ENCODE measurements around the gene TSSK1B. TPM values are rescaled to one million over a fixed set of nuclear protein-coding genes. Genes with fewer than 3 reads are reported as not detected.
"Not testable (repeated sequence)": the region's sequence is repeated elsewhere in the genome, so short reads cannot be mapped to it uniquely, and the experiment has no call there.

The TSSK1B gene
- total RNA-seq, 5 donors from 2014 or later (not counting 1 experiment from before 2014, with no cell fraction given), result not detected

DNA sequence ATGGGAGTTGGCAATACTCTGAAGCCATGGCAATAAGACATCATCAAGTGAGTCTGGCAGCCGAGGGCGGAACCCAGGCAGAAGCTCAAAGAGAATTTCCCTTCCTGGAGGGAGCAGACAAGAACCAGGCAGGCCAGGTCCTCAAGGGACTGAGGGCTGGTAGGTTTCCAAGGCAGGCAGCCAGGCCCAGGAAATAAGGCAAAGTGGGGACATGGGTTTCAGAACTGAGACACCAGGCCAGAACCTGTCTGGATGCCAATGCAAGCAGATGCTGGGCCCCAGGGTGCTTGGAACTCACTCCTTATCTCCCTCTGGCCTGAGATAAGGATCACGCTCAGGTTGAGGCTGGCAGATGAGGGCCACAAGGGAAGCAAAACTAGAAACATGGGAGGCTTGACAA is 8.9 kb downstream of the TSSK1B start:
- H3K36me3 Mint-ChIP-seq, result no peaks in the 10 kb centered on the region
- ATAC-seq (replicated peaks in 1 of 4) (no peak), DNase-seq (no peak)
- no peaks in the 10 kb centered on the region for H3K36me3 ChIP-seq (ENCODE audit: control insufficient read depth in 2 of 2, extremely low read depth in 1 of 2, insufficient read depth in 1 of 2, low read length in 1 of 2)
- no peaks in the 10 kb centered on the region for H3K4me1 Mint-ChIP-seq
- no peaks in the 10 kb centered on the region for H3K4me1 ChIP-seq (ENCODE audit: control insufficient read depth in 1 of 2, extremely low read depth in 1 of 2, insufficient read depth in 2 of 2, low read length in 2 of 2)
- ChIA-PET CTCF (no interaction called here), POLR2A (no interaction called here)
- H3K27me3 Mint-ChIP-seq, result peaks cover 5 to 13% of the 10 kb centered on the region in 2 donors
- H3K9me3 ChIP-seq, result no peaks in the 10 kb centered on the region
- no peak overlapping the region for H3K27ac ChIP-seq (ENCODE audit: low read length)
- 93% methylated on average over 3 of the region's 3 CpGs for WGBS (ENCODE audit: insufficient coverage)
- H3K4me3 ChIP-seq (ENCODE audit: control insufficient read depth in 1 of 2, extremely low read depth in 1 of 2, low read length in 1 of 2), result no peak overlapping the region
- peaks cover 0 to 8% of the 10 kb centered on the region in 2 experiments for H3K27me3 ChIP-seq (replicated peaks in 1 of 2; ENCODE audit: control insufficient read depth in 2 of 2, extremely low read depth in 1 of 2, insufficient read depth in 2 of 2, low read length in 1 of 2)
- no peak overlapping the region for H3K27ac Mint-ChIP-seq
- H3K4me3 Mint-ChIP-seq, result no peak overlapping the region
- H3K9me3 Mint-ChIP-seq, result no peaks in the 10 kb centered on the region

DNA sequence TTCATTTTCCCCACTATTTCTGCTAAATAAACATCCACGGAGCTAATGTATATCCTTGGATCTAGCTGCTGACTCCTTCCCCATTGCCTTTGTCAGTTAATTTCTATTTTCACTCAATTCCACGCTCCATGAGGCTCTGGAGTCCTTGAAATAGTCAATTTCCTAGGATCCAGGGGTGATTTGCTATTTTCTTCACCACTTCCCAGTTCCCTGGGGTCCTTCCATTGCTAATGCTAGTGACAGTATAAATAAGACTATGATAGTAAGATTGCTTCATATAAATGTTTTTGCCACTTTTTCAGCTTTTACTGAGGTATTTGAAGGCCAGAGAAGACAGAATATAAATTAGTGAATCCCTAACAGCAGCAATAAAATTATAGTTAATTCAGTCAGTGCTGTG is 13.1 kb downstream of the TSSK1B start:
- no peaks in the 10 kb centered on the region for H3K36me3 Mint-ChIP-seq
- H3K27me3 Mint-ChIP-seq, result peaks cover 7 to 13% of the 10 kb centered on the region in 2 donors
- H3K4me1 Mint-ChIP-seq, result no peaks in the 10 kb centered on the region
- H3K9me3 ChIP-seq, result no peaks in the 10 kb centered on the region
- H3K27me3 ChIP-seq (replicated peaks in 1 of 2; ENCODE audit: control insufficient read depth in 2 of 2, extremely low read depth in 1 of 2, insufficient read depth in 2 of 2, low read length in 1 of 2), result peaks cover 4 to 8% of the 10 kb centered on the region in 2 experiments
- 60% methylated on average over 1 of the region's 2 CpGs for WGBS (ENCODE audit: insufficient coverage)
- H3K27ac ChIP-seq (ENCODE audit: low read length), result no peak overlapping the region
- H3K4me1 ChIP-seq (ENCODE audit: control insufficient read depth in 1 of 2, extremely low read depth in 1 of 2, insufficient read depth in 2 of 2, low read length in 2 of 2), result no peaks in the 10 kb centered on the region
- no peak overlapping the region for H3K27ac Mint-ChIP-seq
- ATAC-seq (replicated peaks in 1 of 4) (no peak), DNase-seq (no peak)
- no peaks in the 10 kb centered on the region for H3K36me3 ChIP-seq (ENCODE audit: control insufficient read depth in 2 of 2, extremely low read depth in 1 of 2, insufficient read depth in 1 of 2, low read length in 1 of 2)
- H3K4me3 Mint-ChIP-seq, result no peak overlapping the region
- H3K4me3 ChIP-seq (ENCODE audit: control insufficient read depth in 1 of 2, extremely low read depth in 1 of 2, low read length in 1 of 2), result no peak overlapping the region
- POLR2A ChIA-PET, result no interaction called here
- H3K9me3 Mint-ChIP-seq, result no peaks in the 10 kb centered on the region
- CTCF ChIA-PET, result no interaction called here

DNA sequence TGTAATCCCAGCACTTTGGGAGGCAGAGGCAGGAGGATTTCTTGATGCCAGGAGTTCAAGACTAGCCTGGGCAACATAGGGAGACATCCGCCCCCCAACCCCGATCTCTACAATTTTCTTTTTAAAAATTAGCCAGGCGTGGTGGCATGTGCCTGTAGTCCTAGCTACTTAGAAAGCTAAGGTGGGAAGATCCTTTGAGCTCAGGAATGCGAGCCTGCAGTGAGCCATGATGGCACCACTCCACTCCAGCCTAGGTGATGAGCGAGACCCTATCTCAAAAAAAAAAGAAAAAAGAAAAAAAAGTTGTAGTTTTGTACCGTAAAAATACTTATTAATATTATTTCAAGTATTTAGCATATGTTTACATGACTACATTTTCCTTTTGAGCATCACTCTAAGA is 29.3 kb downstream of the TSSK1B start:
- ATAC-seq (replicated peaks in 1 of 4), result no peak
- H3K27ac Mint-ChIP-seq, result no peak overlapping the region
- no peaks in the 10 kb centered on the region for H3K9me3 Mint-ChIP-seq
- Histone ChIP-seq H3K27ac (ENCODE audit: low read length) (no peak overlapping the region), H3K4me3 (ENCODE audit: control insufficient read depth in 1 of 2, extremely low read depth in 1 of 2, low read length in 1 of 2) (no peak overlapping the region), H3K27me3 (replicated peaks in 1 of 2; ENCODE audit: control insufficient read depth in 2 of 2, extremely low read depth in 1 of 2, insufficient read depth in 2 of 2, low read length in 1 of 2) (peaks cover 2 to 4% of the 10 kb centered on the region in 2 experiments), H3K9me3 (no peaks in the 10 kb centered on the region), H3K36me3 (ENCODE audit: control insufficient read depth in 2 of 2, extremely low read depth in 1 of 2, insufficient read depth in 1 of 2, low read length in 1 of 2) (no peaks in the 10 kb centered on the region), H3K4me1 (ENCODE audit: control insufficient read depth in 1 of 2, extremely low read depth in 1 of 2, insufficient read depth in 2 of 2, low read length in 2 of 2) (no peaks in the 10 kb centered on the region)
- H3K36me3 Mint-ChIP-seq, result no peaks in the 10 kb centered on the region
- no peak overlapping the region for H3K4me3 Mint-ChIP-seq
- CTCF ChIA-PET, result no interaction called here
- H3K27me3 Mint-ChIP-seq, result no peaks in the 10 kb centered on the region
- POLR2A ChIA-PET, result no interaction called here
- DNase-seq, result no peak
- no peaks in the 10 kb centered on the region for H3K4me1 Mint-ChIP-seq
- WGBS (ENCODE audit: insufficient coverage), result no CpG with 5 or more reads among the region's 6 CpGs

DNA sequence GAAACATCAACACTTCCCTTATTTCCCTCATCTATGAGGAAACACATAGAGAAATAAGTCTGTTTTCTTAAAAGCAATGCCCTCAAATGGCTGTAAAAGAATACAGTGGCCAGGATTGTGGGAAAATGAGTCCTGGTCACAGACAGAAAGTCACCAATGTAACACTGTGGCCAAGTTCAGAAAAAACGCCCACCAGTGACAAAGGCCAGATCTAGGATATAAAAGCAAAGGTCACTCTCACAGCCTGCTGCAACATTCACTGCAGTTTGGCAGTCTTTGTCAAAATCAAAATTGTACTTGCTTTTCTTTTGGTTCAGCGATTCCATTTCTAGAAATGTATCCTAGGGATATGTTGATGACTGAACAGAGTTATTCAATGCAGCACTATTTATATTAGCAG is 30.5 kb downstream of the TSSK1B start:
- POLR2A ChIA-PET, result no interaction called here
- CTCF ChIA-PET, result no interaction called here
- H3K36me3 Mint-ChIP-seq, result no peaks in the 10 kb centered on the region
- ATAC-seq (replicated peaks in 1 of 4), result no peak
- Histone ChIP-seq H3K4me3 (ENCODE audit: control insufficient read depth in 1 of 2, extremely low read depth in 1 of 2, low read length in 1 of 2) (no peak overlapping the region), H3K27ac (ENCODE audit: low read length) (no peak overlapping the region), H3K27me3 (replicated peaks in 1 of 2; ENCODE audit: control insufficient read depth in 2 of 2, extremely low read depth in 1 of 2, insufficient read depth in 2 of 2, low read length in 1 of 2) (peaks cover 2 to 4% of the 10 kb centered on the region in 2 experiments), H3K4me1 (ENCODE audit: control insufficient read depth in 1 of 2, extremely low read depth in 1 of 2, insufficient read depth in 2 of 2, low read length in 2 of 2) (no peaks in the 10 kb centered on the region), H3K36me3 (ENCODE audit: control insufficient read depth in 2 of 2, extremely low read depth in 1 of 2, insufficient read depth in 1 of 2, low read length in 1 of 2) (no peaks in the 10 kb centered on the region), H3K9me3 (no peaks in the 10 kb centered on the region)
- no peak overlapping the region for H3K27ac Mint-ChIP-seq
- H3K4me1 Mint-ChIP-seq, result no peaks in the 10 kb centered on the region
- H3K9me3 Mint-ChIP-seq, result no peaks in the 10 kb centered on the region
- WGBS (ENCODE audit: insufficient coverage), result no CpG with 5 or more reads among the region's 2 CpGs
- no peak overlapping the region for H3K4me3 Mint-ChIP-seq
- H3K27me3 Mint-ChIP-seq, result no peaks in the 10 kb centered on the region
- no peak for DNase-seq

DNA sequence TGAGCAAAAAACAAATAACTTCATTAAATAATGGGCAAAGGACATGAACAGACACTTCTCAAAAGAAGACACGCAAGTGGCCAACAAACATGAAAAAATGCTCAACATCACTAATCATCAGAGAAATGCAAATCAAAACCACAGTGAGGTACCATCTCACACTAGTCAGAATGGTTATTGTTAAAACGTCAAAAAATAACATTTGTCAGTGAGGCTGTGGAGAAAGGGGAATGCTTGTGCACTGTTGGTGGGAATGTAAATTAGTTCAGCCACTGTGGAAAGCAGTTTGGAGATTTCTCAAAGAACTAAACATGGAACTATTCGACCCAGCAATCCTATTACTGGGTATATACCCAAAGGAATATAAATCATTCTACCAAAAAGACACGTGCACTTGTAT is 36.8 kb downstream of the TSSK1B start:
- not testable (repeated sequence) for H3K27ac Mint-ChIP-seq; H3K4me1 ChIP-seq (ENCODE audit: control insufficient read depth in 1 of 2, extremely low read depth in 1 of 2, insufficient read depth in 2 of 2, low read length in 2 of 2); H3K27me3 Mint-ChIP-seq; H3K9me3 ChIP-seq; H3K27me3 ChIP-seq (replicated peaks in 1 of 2; ENCODE audit: control insufficient read depth in 2 of 2, extremely low read depth in 1 of 2, insufficient read depth in 2 of 2, low read length in 1 of 2); ATAC-seq (replicated peaks in 1 of 4); H3K36me3 Mint-ChIP-seq; DNase-seq; H3K4me1 Mint-ChIP-seq; H3K4me3 ChIP-seq (ENCODE audit: control insufficient read depth in 1 of 2, extremely low read depth in 1 of 2, low read length in 1 of 2); H3K27ac ChIP-seq (ENCODE audit: low read length); H3K4me3 Mint-ChIP-seq; H3K9me3 Mint-ChIP-seq; H3K36me3 ChIP-seq (ENCODE audit: control insufficient read depth in 2 of 2, extremely low read depth in 1 of 2, insufficient read depth in 1 of 2, low read length in 1 of 2)
- CTCF ChIA-PET, result interaction anchor here in 1 of 2 donors (1.2 kb wide), 1 partner anchor 18 kb away, joined by 4 read pairs; no protein-coding TSS in a partner anchor
- WGBS (ENCODE audit: insufficient coverage), result no CpG with 5 or more reads among the region's 4 CpGs
- POLR2A ChIA-PET, result interaction anchor here in 1 of 2 donors (0.6 kb wide), 1 partner anchor 479 kb away, joined by 5 read pairs; no protein-coding TSS in a partner anchor

DNA sequence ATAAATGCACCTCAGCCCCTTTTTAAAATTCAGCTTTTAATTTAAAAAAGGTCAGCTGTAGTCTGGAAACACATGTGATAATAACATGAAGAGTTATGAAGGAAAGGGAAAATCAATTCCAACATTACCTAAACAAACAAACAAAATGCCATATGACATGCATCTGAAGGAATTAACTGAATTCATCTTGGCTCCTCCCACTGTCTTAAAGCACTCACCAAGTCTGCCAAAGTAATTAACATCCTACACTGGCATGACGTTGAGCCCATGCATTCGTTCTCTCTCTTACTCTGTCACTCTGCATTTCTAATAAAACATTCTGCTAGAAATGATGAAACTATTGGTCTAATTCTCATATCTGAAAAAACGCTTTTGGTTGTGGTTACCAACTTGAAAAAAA is 37.7 kb downstream of the TSSK1B start:
- CTCF ChIA-PET, result interaction anchor here in 1 of 2 donors (1.2 kb wide), 1 partner anchor 17 kb away, joined by 4 read pairs; no protein-coding TSS in a partner anchor
- no peak for ATAC-seq (replicated peaks in 1 of 4)
- no peak overlapping the region for H3K4me3 ChIP-seq (ENCODE audit: control insufficient read depth in 1 of 2, extremely low read depth in 1 of 2, low read length in 1 of 2)

DNA sequence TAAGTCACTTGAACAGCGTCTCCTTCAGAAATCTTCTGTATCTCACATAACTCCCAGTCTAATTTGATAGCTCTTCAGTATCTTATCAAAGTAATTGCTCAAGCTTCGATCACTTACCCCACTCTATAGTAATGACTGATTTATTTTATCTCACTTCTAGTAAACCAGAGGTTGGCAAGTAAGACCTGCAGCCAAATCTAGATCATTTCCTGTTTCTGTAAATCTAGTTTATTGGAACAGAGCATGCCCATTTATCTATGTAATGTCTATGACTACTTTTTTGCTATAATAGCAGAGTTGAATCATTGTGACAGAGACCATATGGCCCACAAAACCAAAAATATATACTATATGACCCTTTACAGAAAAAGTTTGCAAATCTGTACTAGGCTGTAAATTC is 40.1 kb downstream of the TSSK1B start:
- CTCF ChIA-PET, result no interaction called here
- no peaks in the 10 kb centered on the region for H3K9me3 ChIP-seq
- DNase-seq (no peak), ATAC-seq (replicated peaks in 1 of 4) (no peak)
- H3K9me3 Mint-ChIP-seq, result no peaks in the 10 kb centered on the region
- H3K36me3 Mint-ChIP-seq, result no peaks in the 10 kb centered on the region
- no peak overlapping the region for H3K4me3 Mint-ChIP-seq
- POLR2A ChIA-PET, result no interaction called here
- no CpG with 5 or more reads among the region's 2 CpGs for WGBS (ENCODE audit: insufficient coverage)
- no peak overlapping the region for H3K4me3 ChIP-seq (ENCODE audit: control insufficient read depth in 1 of 2, extremely low read depth in 1 of 2, low read length in 1 of 2)
- no peaks in the 10 kb centered on the region for H3K4me1 ChIP-seq (ENCODE audit: control insufficient read depth in 1 of 2, extremely low read depth in 1 of 2, insufficient read depth in 2 of 2, low read length in 2 of 2)
- H3K4me1 Mint-ChIP-seq, result no peaks in the 10 kb centered on the region
- no peak overlapping the region for H3K27ac ChIP-seq (ENCODE audit: low read length)
- H3K36me3 ChIP-seq (ENCODE audit: control insufficient read depth in 2 of 2, extremely low read depth in 1 of 2, insufficient read depth in 1 of 2, low read length in 1 of 2), result no peaks in the 10 kb centered on the region
- no peak overlapping the region for H3K27ac Mint-ChIP-seq
- peaks cover 9 to 10% of the 10 kb centered on the region in 2 donors for H3K27me3 Mint-ChIP-seq
- H3K27me3 ChIP-seq (replicated peaks in 1 of 2; ENCODE audit: control insufficient read depth in 2 of 2, extremely low read depth in 1 of 2, insufficient read depth in 2 of 2, low read length in 1 of 2), result peaks cover 5 to 6% of the 10 kb centered on the region in 2 experiments

More for the DNA sequence above, 37.7 kb downstream of the TSSK1B start:
- Mint-ChIP-seq H3K36me3 (no peaks in the 10 kb centered on the region), H3K9me3 (no peaks in the 10 kb centered on the region), H3K27ac (no peak overlapping the region), H3K4me1 (no peaks in the 10 kb centered on the region), H3K4me3 (no peak overlapping the region), H3K27me3 (peaks cover 5 to 8% of the 10 kb centered on the region in 2 donors)
- no peak for DNase-seq
- 83% methylated on average over 2 of the region's 3 CpGs for WGBS (ENCODE audit: insufficient coverage)
- Histone ChIP-seq H3K36me3 (ENCODE audit: control insufficient read depth in 2 of 2, extremely low read depth in 1 of 2, insufficient read depth in 1 of 2, low read length in 1 of 2) (no peaks in the 10 kb centered on the region), H3K9me3 (no peaks in the 10 kb centered on the region), H3K27me3 (replicated peaks in 1 of 2; ENCODE audit: control insufficient read depth in 2 of 2, extremely low read depth in 1 of 2, insufficient read depth in 2 of 2, low read length in 1 of 2) (peaks cover 3 to 7% of the 10 kb centered on the region in 2 experiments), H3K27ac (ENCODE audit: low read length) (no peak overlapping the region), H3K4me1 (ENCODE audit: control insufficient read depth in 1 of 2, extremely low read depth in 1 of 2, insufficient read depth in 2 of 2, low read length in 2 of 2) (no peaks in the 10 kb centered on the region)
- POLR2A ChIA-PET, result no interaction called here
